HepG2 (cell line): Measurements from ENCODE around the gene EREG. TPM values are rescaled to one million over a fixed set of nuclear protein-coding genes. Genes with fewer than 3 reads are reported as not detected.

Source experiments
- ATAC-seq: fragments of 200-7000 bp; cut with Tn5 transposase; 3 replicates; pipeline ENCODE4 v1.9.1; 2020; ENCODE audit warnings: mild to moderate bottlenecking, moderate library complexity
- BruUV-seq: library from RNA; stranded (reverse); fragments of 400-500 nt; replicated peaks from 2 replicates; lab custom pipeline; 2021; lab: Mats Ljungman, UMichigan
- CTCF ChIA-PET: fragments of 300-600 bp; formaldehyde crosslinking; extraction: SDS; loops from one replicate; lab custom pipeline; 2021; ENCODE audit warnings: low total read pairs, inconsistent platforms, low intra/inter-chr PET ratio; lab: Yijun Ruan, JAX
- POLR2A ChIA-PET: fragments of 350-600 bp; sonication (Branson Sonifier 250); formaldehyde crosslinking; loops from one replicate; lab custom pipeline; 2020; ENCODE audit warnings: antibody characterized with exemption, inconsistent platforms; lab: Yijun Ruan, JAX
- DNase-seq: peaks from one replicate; pipeline ENCODE4 v3.0.0-alpha.2; 2015; ENCODE audit warnings: low spot score
- FAIRE-seq: peaks from 3 replicates; lab custom pipeline; 2011; peaks lifted over from hg19 to GRCh38; lab: Jason Lieb, UNC
- H2AFZ ChIP-seq: one replicate; pipeline ENCODE4 v1.6.1; 2011; ENCODE audit warnings: low read length, inconsistent platforms
- H3K27ac ChIP-seq: fragments of 300-600 bp; 3 replicates; pipeline ENCODE4 v1.8.0; 2011; ENCODE audit warnings: mixed run types, mild to moderate bottlenecking, mixed read lengths, low read length, inconsistent platforms; ENCODE audit not compliant: insufficient read depth; ENCODE audit errors: extremely low read length
- H3K27me3 ChIP-seq, 2 experiments: fragments of 200-600 bp in 1 of 2; 2 replicates in 1 of 2; 3 replicates in 1 of 2; pipeline versions ENCODE4 v1.6.0 to v1.8.0; 2011; ENCODE audit warnings: low read length in 2 of 2, mild to moderate bottlenecking in 2 of 2, moderate library complexity in 2 of 2, inconsistent platforms in 1 of 2; ENCODE audit not compliant: insufficient read depth in 2 of 2, control insufficient read depth in 1 of 2
- H3K36me3 ChIP-seq, 2 experiments: fragments of 200-600 bp in 1 of 2; replicated peaks in 1 of 2; 2 replicates in 1 of 2; 3 replicates in 1 of 2; pipeline versions ENCODE4 v1.5.1 to v1.8.0; 2011; ENCODE audit warnings: low read length in 2 of 2, inconsistent platforms in 1 of 2; ENCODE audit not compliant: insufficient read depth in 2 of 2, control insufficient read depth in 1 of 2
- H3K4me1 ChIP-seq: 2 replicates; pipeline ENCODE4 v1.5.1; 2012; ENCODE audit warnings: low read length, inconsistent platforms; ENCODE audit not compliant: insufficient read depth
- H3K4me2 ChIP-seq: 2 replicates; pipeline ENCODE4 v1.6.0; 2011; ENCODE audit warnings: low read depth, low read length, inconsistent platforms
- H3K4me3 ChIP-seq, 3 experiments: fragments of 200-600 bp in 1 of 3; sonication (generic), shearing (Covaris generic) in 1 of 3; replicated peaks in 1 of 3; 2 replicates each; pipeline ENCODE4 v1.5.1; 2011 to 2016; ENCODE audit warnings: low read length in 3 of 3, inconsistent platforms in 2 of 3, low read depth in 2 of 3, mild to moderate bottlenecking in 2 of 3, control low read depth in 1 of 3, mixed read lengths in 1 of 3; ENCODE audit not compliant: insufficient read depth in 1 of 3
- H3K79me2 ChIP-seq: one replicate; pipeline ENCODE4 v1.6.1; 2011; ENCODE audit warnings: low read length, inconsistent platforms; ENCODE audit not compliant: insufficient read depth
- H3K9ac ChIP-seq: 2 replicates; pipeline ENCODE4 v1.6.0; 2011; ENCODE audit warnings: mild to moderate bottlenecking, low read depth, low read length, inconsistent platforms; ENCODE audit not compliant: insufficient read depth
- H3K9me3 ChIP-seq: 2 replicates; pipeline ENCODE4 v1.5.1; 2012; ENCODE audit warnings: mild to moderate bottlenecking, low read length
- H4K20me1 ChIP-seq: 2 replicates; pipeline ENCODE4 v1.6.0; 2011; ENCODE audit warnings: inconsistent platforms, mild to moderate bottlenecking, low read length, moderate library complexity; ENCODE audit not compliant: insufficient read depth
- GPN1 ChIP-seq: sonication (generic); formaldehyde crosslinking; IDR thresholded peaks from 2 replicates; pipeline ENCODE4 v1.5.1; 2020; ENCODE audit warnings: missing genetic modification reagents, borderline replicate concordance
- TCF12 ChIP-seq, 2 experiments: fragments of 450-650 bp in 1 of 2; sonication (generic) in 1 of 2; formaldehyde crosslinking in 1 of 2; IDR thresholded peaks; 2 replicates each; pipeline versions ENCODE4 v1.6.1 to v1.8.0; 2017 to 2022; ENCODE audit warnings: antibody characterized with exemption in 1 of 2, mild to moderate bottlenecking in 1 of 2, missing genetic modification reagents in 1 of 2, moderate library complexity in 1 of 2
- THAP8 ChIP-seq: sonication (generic); formaldehyde crosslinking; IDR thresholded peaks from 2 replicates; pipeline ENCODE4 v1.5.1; 2020; ENCODE audit warnings: missing genetic modification reagents, mild to moderate bottlenecking, borderline replicate concordance
- ZC3H13 ChIP-seq: sonication (generic); formaldehyde crosslinking; IDR thresholded peaks from 2 replicates; pipeline ENCODE4 v1.8.1; 2023; ENCODE audit warnings: mild to moderate bottlenecking, missing genetic modification reagents, moderate library complexity
- ZNF414 ChIP-seq: sonication (generic); formaldehyde crosslinking; IDR thresholded peaks from 2 replicates; pipeline ENCODE4 v1.5.0; 2020; ENCODE audit warnings: missing genetic modification reagents
- ZNF574 ChIP-seq: sonication (generic); formaldehyde crosslinking; IDR thresholded peaks from 2 replicates; pipeline ENCODE4 v1.4.0; 2020; ENCODE audit warnings: missing genetic modification reagents
- ZNF576 ChIP-seq: sonication (generic); formaldehyde crosslinking; IDR thresholded peaks from 2 replicates; pipeline ENCODE4 v1.4.0; 2020; ENCODE audit warnings: mild to moderate bottlenecking, missing genetic modification reagents
- ZNF839 ChIP-seq: sonication (generic); formaldehyde crosslinking; IDR thresholded peaks from 2 replicates; pipeline ENCODE4 v1.4.0; 2020; ENCODE audit warnings: missing genetic modification reagents, mild to moderate bottlenecking, borderline replicate concordance
- WGBS: methylation state at CpG from one replicate; pipeline ENCODE4 v1.1.6; 2017; ENCODE audit warnings: low lambda C conversion rate; 5-methylcytosine and 5-hydroxymethylcytosine counted together
- in situ Hi-C: cut with HindIII; loops from 2 replicates; pipeline ENCODE4 v1.10.0; 2017; ENCODE audit warnings: low pct_unique_long_range_greater_than_20kb; ENCODE audit not compliant: extremely low pct_ligation_motif_present
- intact Hi-C: fragments of 100-400 bp; cut with micrococcal nuclease; formaldehyde crosslinking; loops from one replicate; pipeline ENCODE4 v1.10.0; 2022; ENCODE audit not compliant: unreplicated experiment
- polyA plus RNA-seq, 8 experiments: library from polyadenylated mRNA; depleted of rRNA in 3 of 8; stranded (reverse) in 7 of 8; unstranded in 1 of 8; fragments of >200 nt; fragmentation: Illumina TruSeq in 4 of 8; extraction: Trizol in 4 of 8; gene quantifications; 2 replicates each; pipeline versions ENCODE4 v1.2.1 to v1.2.3, GENCODE V29; 2011 to 2016; ENCODE audit warnings: low read depth in 4 of 8, missing spikeins in 1 of 8, mixed read lengths in 1 of 8; ENCODE audit not compliant: insufficient read depth in 1 of 8
- total RNA-seq, 5 experiments: library from RNA; depleted of rRNA; stranded (reverse); fragments of >200 nt; fragmentation: Illumina TruSeq; extraction: Trizol; gene quantifications; 2 replicates each; pipeline ENCODE4 v1.2.3, GENCODE V29; 2016; ENCODE audit warnings: low read depth in 1 of 5

Gene EREG
- total and polyA plus RNA-seq, 2 of the 13 experiments (the other 11 are each of a cell fraction or from before 2014, with no cell fraction given), result 0.11 to 0.13 TPM

GRCh38 chr4:74424111-74424510, 59.2 kb downstream of the EREG start:
- TF ChIP-seq ZNF414 (CRISPR knock-in tag) (no peak), ZC3H13 (CRISPR knock-in tag) (no peak), THAP8 (CRISPR knock-in tag) (no peak), GPN1 (CRISPR knock-in tag) (no peak), ZNF576 (CRISPR knock-in tag) (no peak), TCF12 (IDR thresholded peaks at IDR 0.05) (no peak), TCF12 (CRISPR knock-in tag; IDR thresholded peaks at IDR 0.05) (no peak), ZNF574 (CRISPR knock-in tag) (no peak), ZNF839 (no peak)
- intact Hi-C loops (no loop called here), in situ Hi-C loops (no loop called here)
- WGBS, result 11% methylated on average over 2 of the region's 2 CpGs
- CTCF ChIA-PET, result no interaction called here
- H2AFZ ChIP-seq, result no peak overlapping the region
- ATAC-seq, result no peak
- H3K27me3 ChIP-seq, result no peaks in the 10 kb centered on the region
- H3K4me1 ChIP-seq, result no peaks in the 10 kb centered on the region
- FAIRE-seq, result no peak
- H3K79me2 ChIP-seq, result no peaks in the 10 kb centered on the region
- POLR2A ChIA-PET, result interaction anchor here (1.1 kb wide), 1 partner anchor 10 kb away, joined by 3 read pairs; no protein-coding TSS in a partner anchor
- no peak overlapping the region for H3K4me3 ChIP-seq
- no TSS peak for BruUV-seq
- no peak for DNase-seq
- no peaks in the 10 kb centered on the region for H3K36me3 ChIP-seq
- H3K27ac ChIP-seq, result no peak overlapping the region
- no peaks in the 10 kb centered on the region for H4K20me1 ChIP-seq
- no peak overlapping the region for H3K9ac ChIP-seq
- no peaks in the 10 kb centered on the region for H3K9me3 ChIP-seq
- H3K4me2 ChIP-seq, result no peak overlapping the region
